ENCODE measurements around the gene PNPLA6.
"Not testable (repeated sequence)": the region's sequence is repeated elsewhere in the genome, so short reads cannot be mapped to it uniquely, and the experiment has no call there.

Gene PNPLA6

DNA sequence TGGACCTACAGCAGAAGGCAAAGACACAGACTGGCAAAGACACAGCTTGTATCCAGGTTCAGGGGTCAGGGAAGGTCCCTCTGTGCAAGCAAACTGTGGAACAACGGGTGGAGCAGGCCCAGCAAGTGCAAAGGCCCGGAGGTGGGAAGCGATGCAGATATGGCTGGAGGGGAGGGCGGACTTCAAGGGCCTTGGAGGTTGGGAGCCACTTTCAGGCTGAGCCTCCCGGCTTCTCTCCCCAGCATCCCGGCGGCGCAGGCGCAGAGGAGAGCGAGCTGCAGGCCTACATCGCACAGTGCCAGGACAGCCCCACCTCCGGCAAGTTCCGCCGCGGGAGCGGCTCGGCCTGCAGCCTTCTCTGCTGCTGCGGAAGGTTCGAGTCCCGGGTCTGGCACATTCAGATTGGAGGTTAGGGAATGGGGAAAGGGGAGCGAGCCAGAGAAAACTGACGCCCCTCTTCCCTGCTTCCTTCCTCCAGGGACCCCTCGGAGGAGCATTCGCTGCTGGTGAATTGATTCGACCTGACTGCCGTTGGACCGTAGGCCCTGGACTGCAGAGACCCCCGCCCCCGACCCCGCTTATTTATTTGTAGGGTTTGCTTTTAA lies 2.1 kb upstream of the PNPLA6 start:
- no peak for DNase-seq (ENCODE audit: low read depth in 2 of 2)

DNA sequence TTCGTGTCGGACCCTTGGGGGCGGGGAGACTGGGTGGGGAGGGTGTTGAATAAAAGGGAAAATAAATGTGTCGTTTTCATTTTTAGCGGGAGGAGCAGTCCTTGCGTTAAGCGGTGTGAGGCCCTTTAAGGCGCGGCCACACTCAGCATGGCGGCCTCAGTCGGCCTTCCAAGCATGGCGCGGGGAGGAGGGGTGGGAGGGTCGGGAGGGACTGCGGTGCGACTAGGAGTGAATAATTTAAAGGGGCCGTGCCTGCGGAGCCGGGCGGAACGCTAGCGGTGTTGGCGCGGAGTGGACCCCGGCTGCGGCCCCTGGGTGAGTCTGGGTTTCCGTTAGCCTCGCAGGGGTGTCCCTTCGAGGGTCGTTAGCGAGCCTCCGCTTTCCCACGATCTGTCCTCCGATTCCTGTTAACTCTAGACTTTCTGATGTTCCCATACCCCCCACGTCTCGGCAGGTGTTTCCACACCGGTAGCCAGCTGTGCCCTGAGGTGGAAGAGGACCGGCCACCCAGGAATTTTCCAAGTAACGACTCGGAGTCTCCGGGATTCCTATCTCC lies 1.5 kb upstream of the PNPLA6 start:
- DNase-seq (ENCODE audit: low read depth in 2 of 2): peak; percentile 66 to 76

DNA sequence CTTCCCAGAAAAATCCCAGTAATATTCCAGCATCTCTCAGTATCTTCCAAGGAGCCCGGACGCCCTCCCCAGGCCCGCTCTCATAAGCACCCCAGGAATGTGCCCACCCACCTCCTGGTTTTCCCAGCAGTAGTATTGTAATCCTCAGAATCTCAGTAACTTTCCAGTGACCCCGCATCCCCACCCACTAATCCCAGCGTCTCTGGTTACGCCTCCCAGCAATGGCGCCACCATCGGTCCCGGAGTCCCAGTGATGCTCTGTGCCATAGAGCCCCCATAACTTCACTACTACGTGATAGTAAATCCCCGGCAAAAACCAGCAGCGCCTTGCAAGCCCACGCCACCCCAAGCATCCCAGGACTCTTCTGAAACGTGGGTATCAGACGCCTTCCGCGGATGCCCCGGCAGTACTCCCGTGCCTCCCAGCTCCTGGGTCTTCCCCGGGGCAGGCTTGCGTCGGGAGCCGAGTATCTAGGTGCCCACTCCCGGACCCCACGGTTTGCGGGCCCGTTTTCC lies 928 bp upstream of the PNPLA6 start:
- peak in 1 of 2 donors; percentile 32 for DNase-seq (ENCODE audit: low read depth in 2 of 2)

GRCh38 chr19:7535998-7536695 lies 630 bp downstream of the PNPLA6 start:
- DNase-seq (ENCODE audit: low read depth in 2 of 2): no peak

- DNase-seq (ENCODE audit: low read depth in 2 of 2): not testable (repeated sequence)
These were observed 3.5 kb downstream of the PNPLA6 start for GRCh38 chr19:7538990-7539389.

DNA sequence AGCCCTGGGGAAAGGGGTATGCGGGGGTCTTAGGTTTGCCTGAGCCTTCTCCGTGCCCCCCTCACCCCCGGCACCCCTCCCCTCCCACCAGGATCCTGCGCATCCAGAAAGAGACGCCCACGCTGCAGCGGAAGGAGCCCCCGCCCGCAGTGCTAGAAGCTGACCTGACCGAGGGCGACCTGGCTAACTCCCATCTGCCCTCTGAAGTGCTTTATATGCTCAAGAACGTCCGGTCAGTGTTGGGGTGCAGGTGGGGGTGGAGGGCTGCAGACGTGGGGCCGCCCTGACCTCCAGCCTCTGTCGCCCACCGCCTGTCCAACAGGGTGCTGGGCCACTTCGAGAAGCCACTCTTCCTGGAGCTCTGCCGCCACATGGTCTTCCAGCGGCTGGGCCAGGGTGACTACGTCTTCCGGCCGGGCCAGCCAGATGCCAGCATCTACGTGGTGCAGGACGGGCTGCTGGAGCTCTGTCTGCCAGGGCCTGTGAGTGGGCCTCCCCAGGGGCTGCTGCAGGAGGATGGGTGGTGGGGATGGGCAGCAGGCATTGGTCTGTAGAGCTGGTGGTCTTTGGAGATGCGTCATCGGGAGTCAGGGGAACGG lies 4.4 kb downstream of the PNPLA6 start:
- no peak for DNase-seq (ENCODE audit: low read depth in 2 of 2)

DNA sequence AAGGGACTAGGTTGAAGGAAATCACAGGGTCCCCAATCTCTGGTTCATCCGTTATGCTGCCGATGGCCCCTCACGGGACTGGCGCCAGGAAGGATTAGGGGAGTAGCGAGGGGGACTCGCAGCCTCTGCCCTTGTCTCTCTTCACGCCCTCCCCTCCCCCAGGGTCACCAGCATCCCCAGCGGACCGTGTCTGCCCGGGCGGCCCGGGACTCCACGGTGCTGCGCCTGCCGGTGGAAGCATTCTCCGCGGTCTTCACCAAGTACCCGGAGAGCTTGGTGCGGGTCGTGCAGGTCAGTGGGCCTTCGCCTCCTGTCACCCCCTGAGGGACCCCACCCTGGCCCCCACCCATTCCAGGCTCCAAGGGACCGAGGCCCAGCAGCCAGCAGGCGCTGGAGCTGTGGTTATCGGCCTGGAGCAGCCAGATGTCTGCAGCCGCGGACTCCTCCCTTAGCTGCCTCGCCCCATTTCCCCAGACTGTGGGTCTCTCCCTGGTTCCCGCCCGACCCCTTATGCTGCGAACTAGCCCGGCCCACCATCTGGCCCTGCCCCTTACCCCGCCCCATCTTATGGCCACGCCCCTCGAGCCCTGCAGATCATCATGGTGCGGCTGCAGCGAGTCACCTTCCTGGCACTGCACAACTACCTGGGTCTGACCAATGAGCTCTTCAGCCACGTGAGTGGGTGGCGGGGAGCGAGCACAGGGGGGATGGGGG lies 5.4 kb downstream of the PNPLA6 start:
- no peak for DNase-seq (ENCODE audit: low read depth in 2 of 2)

GRCh38 chr19:7541475-7541824 lies 5.9 kb downstream of the PNPLA6 start:
- DNase-seq (ENCODE audit: low read depth in 2 of 2): no peak

DNA sequence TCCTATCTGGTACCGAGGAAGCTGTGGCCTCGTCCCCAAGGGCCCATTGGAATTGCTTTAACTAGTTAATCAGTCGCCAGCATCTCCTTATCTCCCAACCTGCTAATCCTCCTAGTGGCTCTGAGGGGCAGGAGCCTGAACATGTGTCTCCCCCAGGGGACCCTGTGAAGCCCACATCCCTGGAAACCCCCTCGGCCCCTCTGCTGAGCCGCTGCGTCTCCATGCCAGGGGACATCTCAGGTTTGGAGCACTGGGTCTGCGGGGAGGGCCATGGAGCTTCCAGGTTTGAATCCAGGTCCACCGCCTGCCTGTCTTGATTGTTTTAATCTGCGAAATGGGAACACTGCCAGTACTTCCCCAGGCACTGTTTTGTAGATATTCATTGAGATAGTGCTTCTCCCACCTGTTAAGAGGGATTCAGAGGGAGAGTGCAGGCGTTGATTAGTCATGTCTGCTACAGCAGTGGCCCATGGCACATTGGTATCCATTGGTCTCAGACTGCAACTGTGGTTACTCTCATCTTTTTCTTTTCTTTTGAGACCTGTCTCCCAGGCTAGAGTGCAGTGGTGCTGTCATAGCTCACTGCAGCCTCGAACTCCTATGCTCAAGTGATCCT lies 6.4 kb downstream of the PNPLA6 start:
- no peak for DNase-seq (ENCODE audit: low read depth in 2 of 2)

DNA sequence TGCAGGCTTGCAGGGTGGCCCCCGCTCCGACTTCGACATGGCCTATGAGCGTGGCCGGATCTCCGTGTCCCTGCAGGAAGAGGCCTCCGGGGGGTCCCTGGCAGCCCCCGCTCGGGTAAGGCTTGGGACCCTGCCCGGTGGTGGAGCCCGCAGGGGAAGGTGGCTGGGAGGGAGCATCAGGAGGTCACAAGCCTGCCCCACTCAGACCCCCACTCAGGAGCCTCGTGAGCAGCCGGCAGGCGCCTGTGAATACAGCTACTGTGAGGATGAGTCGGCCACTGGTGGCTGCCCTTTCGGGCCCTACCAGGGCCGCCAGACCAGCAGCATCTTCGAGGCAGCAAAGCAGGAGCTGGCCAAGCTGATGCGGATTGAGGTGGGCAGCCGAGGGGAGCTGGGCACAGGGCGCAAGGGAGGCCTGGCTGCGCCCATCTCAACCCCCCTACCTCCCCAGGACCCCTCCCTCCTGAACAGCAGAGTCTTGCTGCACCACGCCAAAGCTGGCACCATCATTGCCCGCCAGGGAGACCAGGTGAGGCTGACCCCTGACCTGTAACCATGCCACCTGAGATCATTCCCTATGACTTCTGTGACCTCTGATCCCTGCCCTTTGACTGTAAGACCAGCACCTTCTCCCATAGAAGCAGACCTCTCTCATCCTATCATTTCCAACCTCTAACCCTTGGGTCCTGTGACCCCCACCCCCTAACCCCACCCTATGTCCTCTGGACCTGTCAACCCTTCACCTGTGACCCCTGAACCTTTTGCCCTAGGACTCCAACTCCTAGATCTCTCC lies 7.2 kb downstream of the PNPLA6 start:
- no peak for DNase-seq (ENCODE audit: low read depth in 2 of 2)

GRCh38 chr19:7544626-7545025 lies 9.1 kb downstream of the PNPLA6 start:
- DNase-seq (ENCODE audit: low read depth in 2 of 2): no peak

- DNase-seq (ENCODE audit: low read depth in 2 of 2): no peak
These were observed 9.8 kb downstream of the PNPLA6 start for GRCh38 chr19:7545300-7545699.

DNA sequence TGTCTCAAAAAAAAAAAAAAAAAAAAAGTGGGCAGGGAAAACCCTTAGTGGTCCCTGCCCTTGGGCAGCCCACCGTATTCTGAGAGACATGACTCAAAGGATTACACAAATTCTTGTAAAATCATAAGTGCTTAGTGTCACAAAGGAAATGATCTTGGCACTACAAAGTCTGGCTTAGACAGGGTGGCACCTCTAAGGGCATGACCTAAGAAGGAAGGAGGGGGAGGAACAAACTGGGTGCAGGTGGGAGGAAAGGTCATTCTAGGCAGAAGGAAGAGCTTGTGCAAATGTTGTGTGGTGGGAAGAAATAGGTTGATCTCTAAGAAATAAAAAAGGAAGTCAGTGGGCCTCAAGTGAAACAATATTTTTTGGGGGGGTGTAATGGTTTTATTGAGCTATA lies 10.4 kb downstream of the PNPLA6 start:
- no peak for DNase-seq (ENCODE audit: low read depth in 2 of 2)

DNA sequence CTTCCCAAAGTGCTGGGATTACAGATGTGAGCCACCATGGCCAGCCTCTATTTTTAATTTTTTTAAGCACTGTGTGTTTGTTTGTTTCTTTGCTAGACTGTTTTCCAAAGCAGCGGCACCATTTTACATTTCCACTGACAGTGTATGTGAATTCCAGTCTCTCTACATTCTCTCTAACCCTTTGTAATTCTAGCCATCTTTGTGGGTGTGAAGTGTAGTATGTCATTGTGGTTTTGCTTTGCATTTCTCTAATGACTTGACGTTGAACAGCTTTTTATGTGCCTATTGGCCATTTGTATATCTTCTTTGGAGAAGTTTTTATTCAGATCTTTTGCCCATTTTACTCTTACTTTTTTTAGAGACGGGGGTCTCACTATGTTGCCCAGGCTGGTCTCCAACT lies 11.6 kb downstream of the PNPLA6 start:
- DNase-seq (ENCODE audit: low read depth in 2 of 2): no peak

DNA sequence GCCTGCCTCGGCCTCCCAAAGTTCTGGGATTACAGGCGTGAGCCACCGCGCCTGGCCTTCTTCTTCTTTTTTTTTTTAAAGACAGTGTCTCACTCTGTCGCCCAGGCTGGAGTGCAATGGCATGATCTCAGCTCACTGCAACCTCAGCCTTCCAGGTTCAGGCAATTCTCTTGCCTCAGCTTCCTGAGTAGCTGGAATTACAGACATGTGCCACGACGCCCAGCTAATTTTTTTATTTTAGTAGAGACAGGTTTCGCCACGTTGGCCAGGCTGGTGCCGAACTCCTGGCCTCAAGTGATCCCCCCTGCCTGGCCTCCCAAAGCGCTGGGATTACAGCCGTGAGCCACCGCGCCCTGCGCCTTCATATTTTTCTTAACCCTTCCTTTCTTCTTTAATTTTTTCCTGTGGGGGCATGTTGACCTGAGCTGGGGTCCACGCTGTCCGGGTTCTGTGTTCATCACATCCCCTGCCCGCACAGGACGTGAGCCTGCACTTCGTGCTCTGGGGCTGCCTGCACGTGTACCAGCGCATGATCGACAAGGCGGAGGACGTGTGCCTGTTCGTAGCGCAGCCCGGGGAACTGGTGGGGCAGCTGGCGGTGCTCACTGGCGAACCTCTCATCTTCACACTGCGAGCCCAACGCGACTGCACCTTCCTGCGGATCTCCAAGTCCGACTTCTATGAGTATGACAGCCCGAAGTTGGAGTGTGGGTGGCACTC lies 14.1 kb downstream of the PNPLA6 start:
- DNase-seq (ENCODE audit: low read depth in 2 of 2): no peak

DNA sequence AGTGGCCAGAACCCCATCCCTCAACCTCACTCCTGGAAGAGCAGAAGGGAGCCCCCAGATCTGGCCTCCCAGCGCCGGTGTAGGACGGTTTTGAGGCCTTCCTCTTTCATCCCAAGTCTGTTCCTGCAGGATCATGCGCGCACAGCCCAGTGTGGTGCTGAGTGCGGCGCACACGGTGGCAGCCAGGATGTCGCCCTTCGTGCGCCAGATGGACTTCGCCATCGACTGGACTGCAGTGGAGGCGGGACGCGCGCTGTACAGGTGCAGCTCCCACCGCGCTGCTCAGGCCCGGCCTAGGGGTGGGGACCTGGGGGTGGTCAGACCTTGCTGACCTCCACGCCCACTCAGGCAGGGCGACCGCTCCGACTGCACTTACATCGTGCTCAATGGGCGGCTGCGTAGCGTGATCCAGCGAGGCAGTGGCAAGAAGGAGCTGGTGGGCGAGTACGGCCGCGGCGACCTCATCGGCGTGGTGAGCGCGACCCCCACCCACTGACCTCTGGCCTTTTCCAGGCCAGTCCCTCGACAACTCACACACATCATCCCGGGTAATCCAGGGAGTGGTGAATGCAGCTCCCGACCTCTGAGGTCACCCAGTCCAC lies 14.8 kb downstream of the PNPLA6 start:
- no peak for DNase-seq (ENCODE audit: low read depth in 2 of 2)

DNA sequence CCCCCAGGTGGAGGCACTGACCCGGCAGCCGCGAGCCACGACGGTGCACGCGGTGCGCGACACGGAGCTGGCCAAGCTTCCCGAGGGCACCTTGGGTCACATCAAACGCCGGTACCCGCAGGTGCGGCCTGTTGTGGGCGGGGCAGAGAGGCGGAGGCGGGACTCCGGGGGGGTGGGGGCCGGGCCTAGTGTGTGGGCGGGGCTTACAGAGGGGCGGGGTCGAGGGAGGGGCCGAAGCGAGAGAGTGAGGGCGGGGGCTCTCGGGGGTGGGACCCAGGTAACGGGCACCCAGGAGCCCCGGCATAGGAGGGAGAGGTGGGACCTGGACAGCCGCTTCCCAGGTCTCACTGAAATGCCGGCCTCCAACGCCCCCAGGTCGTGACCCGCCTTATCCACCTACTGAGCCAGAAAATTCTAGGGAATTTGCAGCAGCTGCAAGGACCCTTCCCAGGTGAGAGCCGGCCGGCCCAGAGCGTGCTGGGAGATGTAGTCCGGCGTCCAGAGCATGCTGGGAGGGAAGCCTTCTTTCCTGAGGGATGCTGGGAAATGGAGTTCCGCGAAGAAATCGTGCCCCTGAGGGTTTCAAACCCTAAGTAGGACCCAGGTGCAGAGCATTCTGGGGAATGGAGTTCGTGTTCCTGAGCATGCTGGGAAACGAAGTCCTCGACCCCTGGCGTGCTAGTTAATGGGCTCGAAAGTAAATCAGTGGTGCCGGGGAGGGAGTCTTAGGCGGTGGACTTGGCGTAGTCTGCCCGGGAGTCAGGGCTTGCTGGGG lies 15.7 kb downstream of the PNPLA6 start:
- DNase-seq (ENCODE audit: low read depth in 2 of 2): no peak

DNA sequence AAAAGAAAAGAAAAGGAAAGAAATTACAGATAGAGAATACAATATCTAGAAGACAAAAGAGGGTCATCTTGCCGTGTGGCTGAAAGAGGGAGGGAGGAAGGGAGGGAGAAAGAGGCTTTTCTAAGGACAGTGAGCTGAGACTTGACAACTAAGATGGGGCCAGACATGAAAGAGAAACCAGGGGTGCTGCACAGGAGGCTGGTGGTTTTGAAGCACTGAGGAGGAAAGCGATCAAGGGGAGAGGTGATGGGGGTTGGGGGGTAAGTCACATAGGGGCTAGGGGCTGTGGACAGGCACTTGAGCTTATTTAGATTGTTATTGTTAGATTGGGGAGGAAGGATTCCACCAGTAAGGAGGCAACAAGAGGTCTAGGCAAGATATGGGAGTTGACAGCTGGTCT lies 17.3 kb downstream of the PNPLA6 start:
- no peak for DNase-seq (ENCODE audit: low read depth in 2 of 2)

DNA sequence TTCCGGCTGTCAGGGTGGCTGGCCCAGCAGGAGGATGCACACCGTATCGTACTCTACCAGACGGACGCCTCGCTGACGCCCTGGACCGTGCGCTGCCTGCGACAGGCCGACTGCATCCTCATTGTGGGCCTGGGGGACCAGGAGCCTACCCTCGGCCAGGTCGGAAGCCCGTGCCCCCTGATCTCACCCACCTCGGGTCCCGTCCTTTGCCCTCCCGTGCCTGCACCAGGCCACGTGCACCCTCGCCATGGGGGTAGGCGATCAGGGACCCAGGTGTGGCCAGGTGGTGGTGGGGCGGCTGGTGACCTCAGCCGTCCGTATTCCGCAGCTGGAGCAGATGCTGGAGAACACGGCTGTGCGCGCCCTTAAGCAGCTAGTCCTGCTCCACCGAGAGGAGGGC lies 19.0 kb downstream of the PNPLA6 start:
- DNase-seq (ENCODE audit: low read depth in 2 of 2): no peak
